ENCODE results near the gene CKAP4.
"Not testable (repeated sequence)": the region's sequence is repeated elsewhere in the genome, so short reads cannot be mapped to it uniquely, and the experiment has no call there.

CKAP4 gene, protein sequence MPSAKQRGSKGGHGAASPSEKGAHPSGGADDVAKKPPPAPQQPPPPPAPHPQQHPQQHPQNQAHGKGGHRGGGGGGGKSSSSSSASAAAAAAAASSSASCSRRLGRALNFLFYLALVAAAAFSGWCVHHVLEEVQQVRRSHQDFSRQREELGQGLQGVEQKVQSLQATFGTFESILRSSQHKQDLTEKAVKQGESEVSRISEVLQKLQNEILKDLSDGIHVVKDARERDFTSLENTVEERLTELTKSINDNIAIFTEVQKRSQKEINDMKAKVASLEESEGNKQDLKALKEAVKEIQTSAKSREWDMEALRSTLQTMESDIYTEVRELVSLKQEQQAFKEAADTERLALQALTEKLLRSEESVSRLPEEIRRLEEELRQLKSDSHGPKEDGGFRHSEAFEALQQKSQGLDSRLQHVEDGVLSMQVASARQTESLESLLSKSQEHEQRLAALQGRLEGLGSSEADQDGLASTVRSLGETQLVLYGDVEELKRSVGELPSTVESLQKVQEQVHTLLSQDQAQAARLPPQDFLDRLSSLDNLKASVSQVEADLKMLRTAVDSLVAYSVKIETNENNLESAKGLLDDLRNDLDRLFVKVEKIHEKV

GRCh38 chr12:106247674-106248311, at the start of gene CKAP4:
CKAP4 (minus strand) TSS chr12:106248020; CDS start chr12:106247851, 169 bp downstream.
- DNase-seq (ENCODE audit: low read depth), result no peak

GRCh38 chr12:106297075-106297474, 49.3 kb upstream of the CKAP4 start:
- no peak for DNase-seq (ENCODE audit: low read depth)

DNA sequence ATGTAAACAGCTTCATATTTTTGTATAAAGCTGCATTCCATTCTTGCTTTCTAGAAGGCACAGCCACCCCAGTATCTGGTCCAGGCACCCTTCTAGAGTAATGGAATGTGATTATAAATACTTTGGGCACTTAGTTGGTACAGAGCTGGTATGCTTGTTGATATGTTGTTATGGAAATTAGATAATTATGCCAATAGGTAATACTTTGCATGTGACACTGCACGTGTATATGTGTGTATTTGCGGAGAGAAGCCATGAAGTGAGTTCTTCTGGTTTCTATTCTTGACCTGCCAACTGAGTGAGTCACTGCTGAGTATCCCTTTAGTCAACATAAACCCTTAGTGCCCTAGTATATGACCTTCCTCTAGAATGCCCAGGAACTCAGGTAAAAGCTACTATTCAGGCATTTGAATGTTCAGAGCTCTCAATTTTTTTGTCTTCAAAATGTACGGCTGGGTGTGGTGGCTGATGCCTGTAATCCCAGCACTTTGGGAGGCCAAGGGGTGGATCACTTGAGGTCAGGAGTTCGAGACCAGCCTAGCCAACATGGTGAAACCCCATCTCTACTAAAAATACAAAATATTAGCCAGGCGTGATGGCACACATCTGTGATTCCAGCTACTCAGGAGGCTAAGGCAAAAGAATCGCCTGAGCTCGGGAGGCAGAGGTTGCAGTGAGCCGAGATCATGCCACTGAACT, 48.5 kb upstream of the CKAP4 start:
- DNase-seq (ENCODE audit: low read depth), result no peak

GRCh38 chr12:106292339-106292738, 44.5 kb upstream of the CKAP4 start:
- DNase-seq (ENCODE audit: low read depth), result no peak

- DNase-seq (ENCODE audit: low read depth), result no peak
Measured at GRCh38 chr12:106291342-106291741, 43.5 kb upstream of the CKAP4 start.

- DNase-seq (ENCODE audit: low read depth), result no peak
Measured at GRCh38 chr12:106290666-106291065, 42.8 kb upstream of the CKAP4 start.

- no peak for DNase-seq (ENCODE audit: low read depth)
Measured at GRCh38 chr12:106289196-106289681, 41.4 kb upstream of the CKAP4 start.

GRCh38 chr12:106288494-106289195, 40.8 kb upstream of the CKAP4 start:
- no peak for DNase-seq (ENCODE audit: low read depth)

GRCh38 chr12:106288101-106288493, 40.3 kb upstream of the CKAP4 start:
- no peak for DNase-seq (ENCODE audit: low read depth)

- no peak for DNase-seq (ENCODE audit: low read depth)
Measured at GRCh38 chr12:106287364-106287763, 39.5 kb upstream of the CKAP4 start.

DNA sequence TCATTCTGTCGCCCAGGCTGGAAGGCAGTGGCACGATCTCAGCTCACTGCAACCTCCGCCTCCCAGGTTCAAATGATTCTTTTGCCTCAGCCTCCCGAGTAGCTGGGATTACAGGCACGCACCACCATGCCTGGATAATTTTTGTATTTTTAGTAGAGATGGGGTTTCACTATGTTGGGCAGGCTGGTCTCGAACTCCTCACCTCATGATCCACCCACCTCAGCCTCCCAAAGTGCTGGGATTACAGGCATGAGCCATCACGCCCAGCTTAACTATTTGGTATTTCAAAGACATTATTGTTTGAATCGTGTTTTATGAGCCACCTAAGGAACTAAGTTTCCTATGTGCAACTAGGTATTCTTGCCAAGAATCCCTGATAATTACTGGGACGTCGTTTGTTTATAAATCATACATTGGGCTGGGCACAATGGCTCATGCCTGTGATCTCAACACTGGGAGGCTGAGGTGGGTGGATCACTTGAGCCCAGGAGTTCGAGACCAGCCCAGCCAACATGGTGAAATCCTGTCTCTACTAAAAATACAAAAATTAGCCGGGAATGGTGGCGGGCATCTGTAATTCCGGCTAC, 38.8 kb upstream of the CKAP4 start:
- DNase-seq (ENCODE audit: low read depth), result not testable (repeated sequence)

- no peak for DNase-seq (ENCODE audit: low read depth)
Measured at GRCh38 chr12:106285982-106286381, 38.2 kb upstream of the CKAP4 start.

GRCh38 chr12:106284358-106285105, 36.7 kb upstream of the CKAP4 start:
- no peak for DNase-seq (ENCODE audit: low read depth)

- no peak for DNase-seq (ENCODE audit: low read depth)
Measured at GRCh38 chr12:106282457-106283097, 34.8 kb upstream of the CKAP4 start.

GRCh38 chr12:106281804-106282203, 34.0 kb upstream of the CKAP4 start:
- DNase-seq (ENCODE audit: low read depth), result no peak

- no peak for DNase-seq (ENCODE audit: low read depth)
Measured at GRCh38 chr12:106281056-106281782, 33.4 kb upstream of the CKAP4 start.

- DNase-seq (ENCODE audit: low read depth), result no peak
Measured at GRCh38 chr12:106280106-106280505, 32.3 kb upstream of the CKAP4 start.

DNA sequence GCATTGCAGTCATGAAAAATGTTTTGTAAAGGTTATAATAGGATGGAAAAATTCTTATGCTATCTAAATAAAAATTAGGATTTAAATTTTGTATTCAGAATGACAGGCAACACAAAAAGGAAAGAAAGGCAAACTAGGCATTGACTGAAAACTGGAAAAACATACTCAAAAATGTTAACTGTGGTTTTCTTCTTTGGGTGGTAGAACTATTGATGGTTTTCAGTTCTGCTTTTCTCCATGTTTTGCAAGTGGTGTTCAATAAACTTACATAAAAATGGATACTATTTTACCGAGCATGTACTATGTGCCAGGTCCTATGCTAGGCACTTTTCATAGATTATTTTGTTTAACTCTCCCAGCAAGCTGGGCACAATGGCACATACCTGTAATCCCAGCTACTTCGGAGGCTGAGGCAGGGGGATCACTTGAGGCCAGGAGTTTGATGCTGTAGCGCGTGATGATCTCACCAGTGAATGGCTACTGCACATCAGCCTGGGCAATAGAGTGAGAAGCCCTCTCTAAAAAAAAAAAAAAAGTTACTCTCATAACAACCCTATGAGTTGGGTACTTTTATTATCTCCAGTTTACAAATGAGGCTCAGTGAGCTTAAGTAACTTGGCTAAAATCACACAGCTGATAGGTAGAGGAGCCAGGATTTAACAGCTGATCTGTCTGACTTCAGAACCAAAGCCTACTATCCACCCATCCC, 28.4 kb upstream of the CKAP4 start:
- DNase-seq (ENCODE audit: low read depth), result no peak

DNA sequence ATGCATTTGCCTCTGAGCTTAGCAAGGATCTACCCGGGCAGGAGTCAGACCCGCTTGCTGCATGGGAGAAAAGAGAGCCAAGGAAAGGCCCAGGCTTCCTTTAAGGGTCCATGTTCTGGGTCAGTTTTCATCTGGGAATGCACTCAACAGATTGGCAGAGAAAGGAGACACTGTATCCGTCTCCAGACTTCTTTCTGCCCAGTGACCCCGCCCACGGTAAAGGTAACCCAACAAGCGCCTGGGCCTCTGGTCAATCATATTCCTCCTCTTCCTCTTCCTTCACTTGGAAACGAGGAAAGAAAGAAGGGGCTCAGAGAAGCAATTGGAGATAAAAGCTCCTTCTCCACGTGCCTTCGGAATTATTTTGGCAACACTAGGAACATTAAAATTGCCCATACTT, 27.6 kb upstream of the CKAP4 start:
- no peak for DNase-seq (ENCODE audit: low read depth)

Measured in stimulated activated CD8-positive, alpha-beta memory T cell treated with anti-CD3 and anti-CD28 coated beads, Interleukin-15, amount 100 ng/mL, for 24 hours (primary cell).